Measurements from ENCODE around the gene TMEM51. TPM values are rescaled to one million over a fixed set of nuclear protein-coding genes. Genes with fewer than 3 reads are reported as not detected.

TMEM51 gene
- total and polyA plus RNA-seq, 2 of the 4 experiments (the other 2 are of a cell fraction): 2.7 to 10.2 TPM

- no peak overlapping the region for H3K56ac ChIP-seq (ENCODE audit: extremely low read depth, insufficient read depth, low read length)
- no peak for DNase-seq
- H3K23ac ChIP-seq (ENCODE audit: low read depth, low read length): no peak overlapping the region
- H3K79me1 ChIP-seq (ENCODE audit: low read depth in 1 of 2, low read length in 2 of 2): no peaks in the 10 kb centered on the region
- no peak overlapping the region for H3K18ac ChIP-seq (ENCODE audit: low read depth, low read length)
- no peak for ATAC-seq (ENCODE audit: low read depth)
- no peak overlapping the region for H2AK9ac ChIP-seq (replicated peaks; ENCODE audit: low read depth, low read length, poor library complexity)
- no peaks in the 10 kb centered on the region; the same call in 1 of the 2 replicates for H3K4me1 ChIP-seq (ENCODE audit: control insufficient read depth, insufficient read depth, low read length)
- no peak overlapping the region for H3K4me2 ChIP-seq (ENCODE audit: low read depth, low read length)
- H4K5ac ChIP-seq (ENCODE audit: low read depth, low read length): no peak overlapping the region
- no peaks in the 10 kb centered on the region for H3K9me1 ChIP-seq (ENCODE audit: insufficient read depth, low read length)
- no peak overlapping the region for H3K4ac ChIP-seq (ENCODE audit: low read depth, low read length)
- ChIA-PET POLR2A (ENCODE audit: unreplicated experiment) (no interaction called here), CTCF (no interaction called here)
- H2BK20ac ChIP-seq (ENCODE audit: low read depth, low read length): no peak overlapping the region
- no peak for TF ChIP-seq RAD21 (IDR thresholded peaks at IDR 0.05; ENCODE audit: low read length)
- TF ChIP-seq MAZ (IDR thresholded peaks at IDR 0.05; ENCODE audit: borderline replicate concordance, low read depth, low read length): no peak
- TF ChIP-seq FOS (IDR thresholded peaks at IDR 0.05; ENCODE audit: low read depth, low read length): no peak
- TF ChIP-seq CTCF (conservative IDR thresholded peaks at IDR 0.05; ENCODE audit: low read depth, low read length): no peak
- no peak for TF ChIP-seq POLR2A (IDR thresholded peaks at IDR 0.05; ENCODE audit: low read depth, low read length)
- TF ChIP-seq ELK1 (IDR thresholded peaks at IDR 0.05; ENCODE audit: borderline replicate concordance, low read depth, low read length): no peak
- no peak for TF ChIP-seq CHD1 (IDR thresholded peaks at IDR 0.05; ENCODE audit: low read depth, low read length)
- TF ChIP-seq MXI1 (IDR thresholded peaks at IDR 0.05; ENCODE audit: borderline replicate concordance, low read depth, low read length): no peak
- no peak for TF ChIP-seq BHLHE40 (IDR thresholded peaks at IDR 0.05; ENCODE audit: low read depth, low read length)
- no peak for TF ChIP-seq RCOR1 (IDR thresholded peaks at IDR 0.05; ENCODE audit: insufficient replicate concordance, low read length)
- no peak for TF ChIP-seq USF2 (IDR thresholded peaks at IDR 0.05; ENCODE audit: low read depth, low read length)
- TF ChIP-seq SMC3 (IDR thresholded peaks at IDR 0.05; ENCODE audit: low read depth, low read length): no peak
- TF ChIP-seq RFX5 (IDR thresholded peaks at IDR 0.05; ENCODE audit: low read depth, low read length): no peak
- TF ChIP-seq CEBPB (IDR thresholded peaks at IDR 0.05; ENCODE audit: low read depth, low read length): no peak
- H4K91ac ChIP-seq (ENCODE audit: insufficient read depth, low read depth, low read length): no peak overlapping the region
- H2BK5ac ChIP-seq (ENCODE audit: low read depth, low read length, poor library complexity, severe bottlenecking): no peak overlapping the region
- H3K27ac ChIP-seq (ENCODE audit: insufficient read depth, low read length): no peak overlapping the region
- intact Hi-C loops (cut with micrococcal nuclease): no loop called here
- H3K36me3 ChIP-seq (ENCODE audit: control insufficient read depth, insufficient read depth, low read length): no peaks in the 10 kb centered on the region
- no TSS peak for BruUV-seq (replicated peaks)
- in situ Hi-C loops (cut with MboI; ENCODE audit: low sequenced_read_pairs): no loop called here
- H2AK5ac ChIP-seq (ENCODE audit: low read depth, low read length): no peak overlapping the region
- no peak overlapping the region for H3K4me3 ChIP-seq (ENCODE audit: insufficient read depth, low read depth, low read length)
- no peak overlapping the region for H3K14ac ChIP-seq (replicated peaks; ENCODE audit: low read depth, low read length)
- H2AFZ ChIP-seq (replicated peaks; ENCODE audit: low read length, poor library complexity): no peak overlapping the region
- no peaks in the 10 kb centered on the region for H3K9me3 ChIP-seq (ENCODE audit: control insufficient read depth, insufficient read depth, low read length)
- no peak overlapping the region for H4K8ac ChIP-seq (ENCODE audit: low read depth in 2 of 2, low read length in 2 of 2)
- no CpG with 5 or more reads among the region's 2 CpGs for WGBS, 2 experiments (ENCODE audit: extremely low coverage in 2 of 2, insufficient read length in 1 of 2)
- no peak overlapping the region for H3K9ac ChIP-seq (ENCODE audit: low read depth, low read length)
- H3K27me3 ChIP-seq (ENCODE audit: control insufficient read depth, insufficient read depth, low read length): peaks cover under 1% of the 10 kb centered on the region; the same call in 1 of the 2 replicates
- no peaks in the 10 kb centered on the region for H4K20me1 ChIP-seq (ENCODE audit: insufficient read depth, low read length)
- no peak overlapping the region for H2BK120ac ChIP-seq (ENCODE audit: low read depth, low read length)
- dilution Hi-C loops (cut with HindIII; ENCODE audit: low sequenced_read_pairs, unreplicated experiment): no loop called here
- no peak overlapping the region for H2BK15ac ChIP-seq (ENCODE audit: low read depth, low read length)
These were observed 42.7 kb upstream of the TMEM51 start for GRCh38 chr1:15110867-15111230.

Data from IMR-90 (cell line).